ENCODE data around the gene MDH2. TPM values are rescaled to one million over a fixed set of nuclear protein-coding genes. Genes with fewer than 3 reads are reported as not detected.
A peak's percentile ranks its signal among the peaks of the same experiment; 100 is the strongest.
"Not testable (repeated sequence)": the region's sequence is repeated elsewhere in the genome, so short reads cannot be mapped to it uniquely, and the experiment has no call there.

Gene MDH2
- total RNA-seq, 2 experiments from 2014 or later, result 259 to 271 TPM

- peaks cover 33% of the 10 kb centered on the region for H3K36me3 Mint-ChIP-seq
- intact Hi-C loops (cut with micrococcal nuclease); H3K9me3 Mint-ChIP-seq; H3K27me3 Mint-ChIP-seq; POLR2A ChIA-PET; H3K4me3 Mint-ChIP-seq; H3K27ac Mint-ChIP-seq; DNase-seq: not testable (repeated sequence)
- H3K4me1 Mint-ChIP-seq (ENCODE audit: low read depth), result peaks cover 11% of the 10 kb centered on the region
- CTCF ChIA-PET, result interaction anchor here (0.6 to 6.7 kb wide), 2 partner anchors 21 to 150 kb away, joined by 5 to 153 read pairs; no protein-coding TSS in a partner anchor
These were observed 29.4 kb upstream of the MDH2 start for GRCh38 chr7:76018520-76018919.

DNA sequence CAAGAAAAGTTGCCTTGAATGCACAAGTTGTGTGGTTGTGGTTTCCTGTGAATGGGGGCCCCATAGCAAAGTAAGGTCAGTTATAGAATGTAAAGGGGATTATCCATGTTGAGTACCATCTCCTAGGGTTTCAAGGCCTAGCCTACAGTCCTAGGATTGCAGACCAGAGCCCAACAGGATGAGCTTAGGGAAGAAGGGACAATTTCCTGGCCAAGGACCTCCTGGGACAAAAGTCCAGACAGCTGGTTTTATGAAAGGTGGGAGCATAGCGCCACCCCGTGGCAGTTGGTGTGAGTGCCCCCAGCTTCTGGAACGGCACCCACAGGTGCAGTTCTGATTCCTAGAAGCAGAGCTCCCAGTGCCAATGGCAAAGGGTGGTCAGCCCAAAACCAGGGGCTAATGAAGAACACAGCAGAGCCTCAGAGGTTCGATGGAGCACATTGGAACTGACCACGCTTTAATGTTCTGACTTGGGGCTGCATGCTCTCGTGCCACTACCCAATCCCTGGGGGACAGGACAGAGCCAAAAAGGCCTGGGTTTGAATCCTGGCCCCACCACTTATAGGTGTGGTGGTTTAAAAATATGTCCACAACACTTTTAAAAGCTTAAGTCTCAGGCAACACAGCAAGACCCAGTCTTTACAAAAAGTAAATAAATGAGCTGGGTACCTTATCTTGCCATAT is 27.7 kb upstream of the MDH2 start:
- H3K9me3 Mint-ChIP-seq, result no peaks in the 10 kb centered on the region
- intact Hi-C loops (cut with micrococcal nuclease), result loop anchor here (1.0 kb wide), 1 partner anchor 154 kb away; no protein-coding TSS in a partner anchor
- peak; percentile 81 for DNase-seq
- H3K4me3 Mint-ChIP-seq, result no peak overlapping the region
- H3K27me3 Mint-ChIP-seq, result no peaks in the 10 kb centered on the region
- H3K36me3 Mint-ChIP-seq, result peaks cover 28% of the 10 kb centered on the region
- POLR2A ChIA-PET, result interaction anchor here (1.3 kb wide), 1 partner anchor 104 kb away, joined by 5 read pairs; the partner anchor contains the start of gene POR
- peaks cover 11% of the 10 kb centered on the region for H3K4me1 Mint-ChIP-seq (ENCODE audit: low read depth)
- CTCF ChIA-PET, result interaction anchor here (0.5 to 6.7 kb wide), 53 partner anchors 8 to 406 kb away, joined by 3 to 153 read pairs (median 4); no protein-coding TSS in a partner anchor
- H3K27ac Mint-ChIP-seq, result no peak overlapping the region

GRCh38 chr7:76022026-76022780 is 25.7 kb upstream of the MDH2 start:
- H3K4me1 Mint-ChIP-seq (ENCODE audit: low read depth), result peaks cover 11% of the 10 kb centered on the region
- no peak for DNase-seq
- no peaks in the 10 kb centered on the region for H3K9me3 Mint-ChIP-seq
- no peaks in the 10 kb centered on the region for H3K27me3 Mint-ChIP-seq
- intact Hi-C loops (cut with micrococcal nuclease), result no loop called here
- no peak overlapping the region for H3K4me3 Mint-ChIP-seq
- CTCF ChIA-PET, result interaction anchor here (2.4 to 6.7 kb wide), 2 partner anchors 29 to 154 kb away, joined by 12 to 153 read pairs; no protein-coding TSS in a partner anchor
- H3K27ac Mint-ChIP-seq, result no peak overlapping the region
- POLR2A ChIA-PET, result no interaction called here
- peaks cover 24% of the 10 kb centered on the region for H3K36me3 Mint-ChIP-seq

DNA sequence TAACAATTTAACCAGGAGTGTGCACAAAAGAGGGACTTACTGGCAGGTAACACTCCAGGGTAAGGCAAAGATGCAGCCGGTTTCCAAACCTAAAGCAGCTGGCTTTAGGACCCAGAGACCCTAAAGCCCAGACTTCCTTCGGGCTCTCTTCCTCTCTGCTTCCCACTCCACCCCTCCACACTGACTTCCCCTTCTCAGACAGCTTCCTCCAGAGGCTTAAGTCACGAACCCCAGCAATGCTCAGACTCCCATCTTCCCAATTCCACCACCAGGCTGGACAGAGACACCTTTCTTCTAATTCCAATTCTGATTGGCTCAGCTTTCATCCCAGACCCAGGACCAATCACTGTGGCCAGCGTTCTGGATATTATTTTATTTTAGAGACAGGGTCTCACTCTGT is 24.9 kb upstream of the MDH2 start:
- no peaks in the 10 kb centered on the region for H3K9me3 Mint-ChIP-seq
- H3K27me3 Mint-ChIP-seq, result no peaks in the 10 kb centered on the region
- no peak overlapping the region for H3K4me3 Mint-ChIP-seq
- DNase-seq, result no peak
- POLR2A ChIA-PET, result no interaction called here
- intact Hi-C loops (cut with micrococcal nuclease), result no loop called here
- CTCF ChIA-PET, result interaction anchor here (6.7 kb wide), 1 partner anchor 155 kb away, joined by 153 read pairs; no protein-coding TSS in a partner anchor
- peaks cover 11% of the 10 kb centered on the region for H3K4me1 Mint-ChIP-seq (ENCODE audit: low read depth)
- peaks cover 22% of the 10 kb centered on the region for H3K36me3 Mint-ChIP-seq
- H3K27ac Mint-ChIP-seq, result no peak overlapping the region

- H3K27me3 Mint-ChIP-seq; H3K27ac Mint-ChIP-seq; H3K9me3 Mint-ChIP-seq; H3K36me3 Mint-ChIP-seq; DNase-seq; POLR2A ChIA-PET; intact Hi-C loops (cut with micrococcal nuclease); H3K4me3 Mint-ChIP-seq; H3K4me1 Mint-ChIP-seq (ENCODE audit: low read depth): not testable (repeated sequence)
- CTCF ChIA-PET, result interaction anchor here (0.7 kb wide), 1 partner anchor 229 kb away, joined by 3 read pairs; no protein-coding TSS in a partner anchor
These were observed 18.2 kb upstream of the MDH2 start for GRCh38 chr7:76029682-76030081.

DNA sequence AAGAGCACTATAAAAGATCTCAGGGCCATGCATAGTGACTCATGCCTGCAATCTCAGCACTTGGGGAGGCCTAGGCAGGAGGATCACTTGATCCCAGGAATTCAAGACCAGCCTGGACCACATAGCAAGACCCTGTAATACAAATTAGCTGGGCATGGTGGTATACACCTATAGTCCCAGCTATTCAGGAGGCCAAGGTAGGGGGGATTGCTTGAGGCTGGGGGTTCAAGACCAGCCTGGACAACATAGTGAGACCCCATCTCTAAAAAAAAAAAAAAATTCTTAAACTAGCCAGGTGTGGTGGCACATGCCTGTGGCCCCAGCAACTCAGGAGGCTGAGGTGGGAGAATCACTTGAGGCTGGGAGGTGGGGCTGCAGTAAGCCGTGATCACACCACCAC is 15.9 kb upstream of the MDH2 start:
- ChIA-PET CTCF (interaction anchor here (2.4 kb wide), 1 partner anchor 12 kb away, joined by 9 read pairs; no protein-coding TSS in a partner anchor), POLR2A (no interaction called here)
- Mint-ChIP-seq H3K27me3 (no peaks in the 10 kb centered on the region), H3K4me3 (no peak overlapping the region), H3K36me3 (peaks cover 2% of the 10 kb centered on the region), H3K9me3 (no peaks in the 10 kb centered on the region), H3K27ac (no peak overlapping the region), H3K4me1 (ENCODE audit: low read depth) (peaks cover 6% of the 10 kb centered on the region)
- intact Hi-C loops (cut with micrococcal nuclease), result no loop called here
- no peak for DNase-seq

GRCh38 chr7:76037310-76037709 is 10.6 kb upstream of the MDH2 start:
- intact Hi-C loops (cut with micrococcal nuclease), result no loop called here
- H3K4me3 Mint-ChIP-seq, result no peak overlapping the region
- peaks cover 6% of the 10 kb centered on the region for H3K4me1 Mint-ChIP-seq (ENCODE audit: low read depth)
- H3K27me3 Mint-ChIP-seq, result no peaks in the 10 kb centered on the region
- H3K9me3 Mint-ChIP-seq, result no peaks in the 10 kb centered on the region
- ChIA-PET CTCF (interaction anchor here (0.6 kb wide), 1 partner anchor 17 kb away, joined by 3 read pairs; no protein-coding TSS in a partner anchor), POLR2A (interaction anchor here (0.8 kb wide), 1 partner anchor 171 kb away, joined by 3 read pairs; no protein-coding TSS in a partner anchor)
- no peak overlapping the region for H3K27ac Mint-ChIP-seq
- DNase-seq, result no peak
- peaks cover 1% of the 10 kb centered on the region for H3K36me3 Mint-ChIP-seq

- ChIA-PET CTCF (interaction anchor here (1.1 kb wide), 1 partner anchor 20 kb away, joined by 4 read pairs; no protein-coding TSS in a partner anchor), POLR2A (no interaction called here)
- no peak overlapping the region for H3K27ac Mint-ChIP-seq
- H3K4me1 Mint-ChIP-seq (ENCODE audit: low read depth), result peaks cover 6% of the 10 kb centered on the region
- H3K9me3 Mint-ChIP-seq, result no peaks in the 10 kb centered on the region
- H3K36me3 Mint-ChIP-seq, result peaks cover 1% of the 10 kb centered on the region
- H3K4me3 Mint-ChIP-seq, result no peak overlapping the region
- intact Hi-C loops (cut with micrococcal nuclease), result no loop called here
- H3K27me3 Mint-ChIP-seq, result no peaks in the 10 kb centered on the region
- DNase-seq, result no peak
These were observed 7.8 kb upstream of the MDH2 start for GRCh38 chr7:76040126-76040525.

GRCh38 chr7:76044375-76044865 is 3.5 kb upstream of the MDH2 start:
- no peaks in the 10 kb centered on the region for H3K27me3 Mint-ChIP-seq
- H3K4me3 Mint-ChIP-seq, result no peak overlapping the region
- H3K27ac Mint-ChIP-seq, result no peak overlapping the region
- POLR2A ChIA-PET, result no interaction called here
- no peaks in the 10 kb centered on the region for H3K9me3 Mint-ChIP-seq
- DNase-seq, result no peak
- H3K4me1 Mint-ChIP-seq (ENCODE audit: low read depth), result peaks cover 18% of the 10 kb centered on the region
- intact Hi-C loops (cut with micrococcal nuclease), result no loop called here
- CTCF ChIA-PET, result no interaction called here
- H3K36me3 Mint-ChIP-seq, result peaks cover 15% of the 10 kb centered on the region

GRCh38 chr7:76047305-76047810 is 548 bp upstream of the MDH2 start:
- Mint-ChIP-seq H3K27ac (peak overlapping the region; percentile 90), H3K27me3 (no peaks in the 10 kb centered on the region), H3K9me3 (no peaks in the 10 kb centered on the region), H3K4me1 (ENCODE audit: low read depth) (peaks cover 37% of the 10 kb centered on the region), H3K36me3 (peaks cover 28% of the 10 kb centered on the region), H3K4me3 (peak overlapping the region; percentile 92)
- POLR2A ChIA-PET, result interaction anchor here (0.8 to 1.8 kb wide), 6 partner anchors 9 to 271 kb away, joined by 3 to 7 read pairs (median 4); no protein-coding TSS in a partner anchor
- CTCF ChIA-PET, result interaction anchor here (0.9 to 1.1 kb wide), 2 partner anchors 119 to 120 kb away, joined by 3 read pairs; no protein-coding TSS in a partner anchor
- peak; percentile 20 for DNase-seq
- intact Hi-C loops (cut with micrococcal nuclease), result loop anchor here (5.0 kb wide), 1 partner anchor 120 kb away; no protein-coding TSS in a partner anchor

GRCh38 chr7:76048668-76048988 is 722 bp downstream of the MDH2 start:
- peaks cover 43% of the 10 kb centered on the region for H3K4me1 Mint-ChIP-seq (ENCODE audit: low read depth)
- intact Hi-C loops (cut with micrococcal nuclease), result loop anchor here (1.0 to 5.0 kb wide), 5 partner anchors 82 to 311 kb away; partner anchors contain the start of gene POR
- peak overlapping the region; percentile 90 for H3K27ac Mint-ChIP-seq
- POLR2A ChIA-PET, result interaction anchor here (0.7 to 1.8 kb wide), 4 partner anchors 21 to 270 kb away, joined by 3 to 5 read pairs (median 4); no protein-coding TSS in a partner anchor
- H3K9me3 Mint-ChIP-seq, result no peaks in the 10 kb centered on the region
- CTCF ChIA-PET, result interaction anchor here (1.3 to 1.4 kb wide), 3 partner anchors 26 to 265 kb away, joined by 3 to 4 read pairs (median 4); no protein-coding TSS in a partner anchor
- peak; percentile 41 for DNase-seq
- peak overlapping the region; percentile 92 for H3K4me3 Mint-ChIP-seq
- no peaks in the 10 kb centered on the region for H3K27me3 Mint-ChIP-seq
- H3K36me3 Mint-ChIP-seq, result peaks cover 28% of the 10 kb centered on the region
